ACHN (cell line): ENCODE results near the gene CEACAM1.
"Not testable (repeated sequence)": the region's sequence is repeated elsewhere in the genome, so short reads cannot be mapped to it uniquely, and the experiment has no call there.

Experiments used
- DNase-seq: peaks from one replicate; pipeline ENCODE4 v3.0.0-alpha.2; 2015
- in situ Hi-C: cut with HindIII; loops from 2 replicates; pipeline ENCODE4 v1.10.0; 2017; ENCODE audit warnings: low sequenced_read_pairs, low pct_ligation_motif_present, low pct_unique_long_range_greater_than_20kb

CEACAM1 gene

DNA sequence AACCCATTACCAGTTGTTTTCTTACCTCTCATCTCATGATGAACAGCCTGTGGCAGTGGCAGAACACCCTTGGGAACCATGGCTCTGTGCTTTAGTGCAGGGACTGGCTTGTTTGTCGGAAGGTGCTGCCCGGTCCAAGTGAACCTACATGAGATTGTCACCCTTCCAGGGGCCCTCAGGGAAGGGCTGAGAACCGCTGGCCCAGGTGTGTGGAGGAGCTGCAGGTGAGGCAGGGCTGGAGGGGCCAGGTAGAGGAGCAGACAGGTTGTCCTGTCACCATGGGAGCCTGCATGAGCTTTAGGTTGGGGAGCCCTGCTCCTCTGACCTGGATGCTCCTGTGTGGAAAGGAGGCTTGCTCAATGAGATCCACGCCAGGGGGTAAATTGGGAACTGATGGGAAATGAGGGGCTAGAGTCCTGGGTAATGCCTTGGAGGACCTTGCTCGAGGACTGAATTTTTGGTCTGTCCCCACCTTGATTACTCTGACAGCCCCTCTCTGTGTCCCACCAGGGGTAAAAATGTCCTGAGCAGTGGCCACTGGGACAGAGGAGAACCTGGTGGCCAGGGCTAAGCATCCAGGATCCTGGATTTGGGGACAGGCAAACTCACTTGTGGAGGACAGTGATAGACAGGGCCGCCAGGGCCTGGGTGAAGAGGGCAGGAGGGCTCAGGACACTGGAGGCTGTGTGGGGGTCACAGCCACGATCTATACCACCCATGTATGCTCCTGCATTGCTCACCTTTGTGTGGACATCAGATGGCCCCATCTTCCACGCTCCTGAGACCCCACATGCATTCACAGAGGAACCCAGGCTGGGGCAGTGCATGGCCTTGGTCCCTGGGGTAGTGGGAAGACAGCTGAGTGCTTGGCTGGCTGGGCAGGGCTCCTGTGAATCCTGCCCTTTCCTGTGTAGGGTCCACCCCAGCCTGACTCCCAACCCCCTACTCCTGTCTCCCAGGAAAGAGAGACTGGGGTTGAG is 24.1 kb upstream of the CEACAM1 start:
- in situ Hi-C loops, result no loop called here
- no peak for DNase-seq

DNA sequence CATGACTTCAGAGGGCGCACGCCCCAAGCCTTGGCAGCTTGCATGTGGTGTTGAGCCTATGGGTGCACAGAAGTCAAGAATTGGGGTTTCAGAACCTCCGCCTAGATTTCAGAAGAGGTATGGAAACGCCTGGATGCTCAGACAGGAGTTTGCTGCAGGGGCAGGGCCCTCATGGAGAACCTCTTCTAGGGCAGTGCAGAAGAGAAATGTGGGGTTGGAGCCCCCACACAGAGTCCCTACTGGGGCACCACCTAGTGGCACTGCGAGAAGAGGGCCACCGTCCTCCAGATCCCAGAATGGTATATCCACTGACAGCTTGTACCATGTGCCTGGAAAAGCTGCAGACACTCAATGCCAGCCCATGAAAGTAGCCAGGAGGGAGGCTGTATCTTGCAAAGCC is 22.2 kb upstream of the CEACAM1 start:
- in situ Hi-C loops, DNase-seq: not testable (repeated sequence)

DNA sequence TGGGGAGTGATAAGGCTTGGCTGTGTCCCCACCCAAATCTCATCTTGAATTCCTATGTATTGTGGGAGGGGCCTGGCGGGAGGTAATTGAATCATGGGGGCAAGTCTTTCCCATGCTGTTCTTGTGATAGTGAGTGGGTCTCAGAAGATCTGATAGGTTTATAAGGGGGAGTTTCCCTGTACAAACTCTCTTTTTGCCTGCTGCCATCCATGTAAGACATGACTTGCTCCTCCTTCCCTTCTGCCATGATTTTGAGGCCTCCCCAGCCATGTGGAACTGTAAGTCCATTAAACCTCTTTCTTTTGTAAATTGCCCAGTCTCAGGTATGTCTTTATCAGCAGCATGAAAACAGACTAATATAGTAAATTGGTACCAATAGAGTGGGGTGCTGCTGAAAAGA is 20.8 kb upstream of the CEACAM1 start:
- in situ Hi-C loops, result not testable (repeated sequence)

GRCh38 chr19:42548552-42548951 is 20.3 kb upstream of the CEACAM1 start:
- in situ Hi-C loops, result no loop called here
- no peak for DNase-seq

More for the DNA sequence above, 20.8 kb upstream of the CEACAM1 start:
- not testable (repeated sequence) for DNase-seq

DNA sequence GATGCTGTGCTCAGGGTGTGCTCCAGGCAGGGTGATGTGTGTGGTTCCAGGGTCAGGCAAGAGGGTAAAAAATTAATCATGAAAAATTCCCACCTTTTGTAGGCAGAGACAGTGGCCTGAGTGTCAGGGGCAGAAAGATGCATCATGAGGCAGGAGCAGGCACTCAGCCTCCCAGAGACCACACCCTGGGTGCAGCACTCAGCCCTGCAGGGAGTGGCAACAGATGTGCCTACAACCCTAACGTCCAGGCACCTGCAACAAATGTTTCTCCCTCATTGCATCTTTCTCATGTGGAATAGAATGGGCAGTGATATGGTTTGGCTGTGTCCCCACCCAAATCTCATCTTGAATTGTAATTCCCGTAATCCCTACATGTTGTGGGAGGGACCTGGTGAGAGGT is 19.6 kb upstream of the CEACAM1 start:
- in situ Hi-C loops, result no loop called here
- no peak for DNase-seq

- no peak for DNase-seq
- in situ Hi-C loops, result no loop called here
These were observed 18.7 kb upstream of the CEACAM1 start for GRCh38 chr19:42546831-42547500.

DNA sequence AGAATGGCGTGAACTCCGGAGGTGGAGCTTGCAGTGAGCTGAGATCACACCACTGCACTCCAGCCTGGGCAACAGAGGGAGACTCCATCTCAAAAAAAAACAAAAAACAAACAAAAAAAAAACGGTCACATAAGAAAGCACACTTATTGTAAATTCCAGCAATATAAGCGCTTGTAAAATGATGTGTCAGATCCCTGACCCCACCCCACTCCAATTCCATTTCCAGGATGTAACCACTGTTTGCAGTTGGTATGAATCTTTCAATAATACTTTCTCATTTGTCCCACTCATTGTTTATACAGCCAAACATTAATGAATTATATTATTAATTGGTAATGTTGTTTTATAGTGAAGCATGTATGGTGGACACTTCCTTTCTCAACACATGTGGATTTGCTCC is 15.9 kb upstream of the CEACAM1 start:
- in situ Hi-C loops, result no loop called here
- no peak for DNase-seq

GRCh38 chr19:42542791-42543190 is 14.5 kb upstream of the CEACAM1 start:
- DNase-seq, result no peak
- in situ Hi-C loops, result no loop called here

- no peak for DNase-seq
- in situ Hi-C loops, result no loop called here
These were observed 11.8 kb upstream of the CEACAM1 start for GRCh38 chr19:42540071-42540553.

DNA sequence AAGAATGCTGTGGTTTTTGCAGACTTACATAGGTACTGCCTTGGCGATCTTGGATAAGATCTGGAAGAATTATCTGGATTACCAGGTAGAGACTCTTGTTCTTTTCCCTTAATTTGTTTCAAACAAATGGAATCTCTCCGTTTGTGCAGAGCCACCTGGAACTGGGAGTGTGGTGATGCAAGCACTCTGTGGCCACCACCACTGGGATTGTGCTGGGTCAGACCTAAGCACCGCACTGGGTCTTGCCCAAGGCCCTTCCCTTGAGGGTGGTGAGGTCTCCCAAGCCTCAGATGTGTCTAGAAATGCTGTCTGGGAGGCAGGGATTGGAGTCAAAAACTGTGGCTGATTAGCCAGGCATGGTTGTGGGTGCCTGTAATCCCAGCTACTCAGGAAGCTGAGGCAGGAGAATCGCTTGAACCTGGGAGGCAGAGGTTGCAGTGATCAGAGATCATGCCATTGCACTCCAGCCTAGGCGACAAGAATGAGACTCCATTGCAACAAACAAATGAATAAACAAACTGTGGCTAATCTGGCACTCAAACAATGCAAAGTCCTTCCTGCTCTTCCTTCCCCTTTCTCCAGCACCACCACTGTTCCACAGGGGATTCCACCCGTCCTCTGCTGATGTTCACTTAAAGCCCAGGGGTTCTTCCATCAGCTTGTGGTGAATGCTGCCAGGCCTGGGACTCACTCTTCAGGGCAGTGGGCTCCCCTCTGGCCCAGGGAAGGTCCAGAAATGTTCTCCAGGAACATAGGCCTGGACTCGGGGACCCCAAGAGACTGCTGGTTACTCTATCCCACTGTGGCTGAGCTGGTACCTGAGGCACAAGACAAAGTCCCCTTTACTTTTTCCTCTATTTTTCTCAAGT is 10.8 kb upstream of the CEACAM1 start:
- no peak for DNase-seq
- in situ Hi-C loops, result no loop called here

DNA sequence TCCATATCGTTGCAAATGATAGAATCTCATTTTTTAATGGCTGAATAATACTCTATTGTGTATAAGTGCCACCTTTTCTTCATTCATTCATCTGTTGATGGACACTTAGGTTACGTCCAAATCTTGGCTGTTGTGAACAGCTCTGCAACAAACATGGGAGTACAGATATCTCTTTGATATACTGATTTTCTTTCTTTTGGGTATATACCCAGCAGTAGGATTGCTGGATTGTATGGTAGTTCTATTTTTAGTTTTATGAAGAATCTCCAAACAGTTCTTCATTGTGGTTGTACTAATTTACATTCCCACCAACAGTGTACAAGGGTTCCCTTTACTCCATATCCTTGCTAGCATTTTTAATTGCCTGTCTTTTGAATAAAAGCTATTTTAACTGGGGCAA is 7.0 kb upstream of the CEACAM1 start:
- in situ Hi-C loops, DNase-seq: not testable (repeated sequence)

DNA sequence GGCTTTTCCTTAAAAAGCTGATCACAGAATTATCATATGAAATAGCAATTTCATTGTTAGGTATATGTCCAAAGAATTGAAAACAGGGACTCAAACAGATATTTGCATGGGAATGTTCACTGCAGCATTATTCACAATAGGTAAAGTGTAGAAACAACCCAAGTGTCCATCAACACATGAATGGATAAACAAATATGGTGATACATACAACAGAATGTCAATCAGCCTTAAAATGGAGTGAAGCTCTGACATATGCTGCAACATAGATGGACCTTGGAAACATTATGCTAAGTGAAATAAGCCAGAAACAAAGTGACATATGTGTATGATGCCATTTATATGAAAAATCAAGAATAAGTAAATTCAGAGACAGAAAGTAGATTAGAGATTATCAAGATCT is 6.1 kb upstream of the CEACAM1 start:
- in situ Hi-C loops, result no loop called here
- no peak for DNase-seq

DNA sequence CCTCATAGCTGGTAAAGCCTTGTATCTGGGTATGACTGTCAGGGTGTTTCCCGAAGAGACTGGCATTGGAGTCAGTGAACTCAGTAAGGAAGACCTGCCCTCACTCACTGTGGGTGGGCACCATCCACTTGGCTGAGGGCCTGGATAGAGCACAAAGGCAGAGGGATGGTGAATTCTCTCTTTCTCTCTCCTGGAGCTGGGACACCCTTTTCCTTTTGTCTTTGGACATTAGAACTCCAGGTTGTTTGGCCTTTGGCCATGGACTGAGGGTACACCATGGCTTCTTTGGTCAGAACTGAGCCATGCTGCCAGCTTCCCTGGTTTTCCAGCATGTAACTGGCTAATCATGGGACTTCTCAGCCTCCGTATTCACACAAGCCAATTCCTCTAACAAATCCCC is 4.6 kb upstream of the CEACAM1 start:
- no peak for DNase-seq
- in situ Hi-C loops, result no loop called here

DNA sequence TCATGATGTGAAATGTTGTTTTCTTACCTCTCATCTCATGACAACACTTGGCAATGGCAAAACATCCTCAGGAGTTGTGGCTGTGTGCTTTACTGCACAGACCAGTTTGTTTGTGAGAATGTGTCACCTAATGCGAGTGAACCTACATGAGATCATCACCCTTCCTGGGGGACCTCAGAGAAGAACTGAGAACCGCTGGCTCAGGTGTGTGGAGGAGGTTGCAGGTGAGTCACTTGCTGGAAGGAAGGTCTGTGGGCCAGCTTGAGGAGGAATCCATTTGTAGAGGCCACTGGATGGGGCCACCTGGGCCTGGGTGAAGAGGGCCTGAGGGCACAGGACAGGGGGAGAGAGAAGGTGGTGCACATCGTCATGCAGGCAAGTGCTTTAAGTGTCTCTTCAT is 3.0 kb upstream of the CEACAM1 start:
- in situ Hi-C loops, result no loop called here
- DNase-seq, result no peak

GRCh38 chr19:42529248-42529764 is 1.0 kb upstream of the CEACAM1 start:
- in situ Hi-C loops, result no loop called here
- DNase-seq, result peak; percentile 50

GRCh38 chr19:42524943-42525342 is 3.3 kb downstream of the CEACAM1 start:
- in situ Hi-C loops, result no loop called here
- no peak for DNase-seq

- no peak for DNase-seq
- in situ Hi-C loops, result no loop called here
These were observed 4.0 kb downstream of the CEACAM1 start for GRCh38 chr19:42524250-42524649.

- in situ Hi-C loops, result not testable (repeated sequence)
These were observed 6.0 kb downstream of the CEACAM1 start for GRCh38 chr19:42522262-42522661.

More at GRCh38 chr19:42522262-42522661, 6.0 kb downstream of the CEACAM1 start:
- DNase-seq, result not testable (repeated sequence)
